T1000 (cell line): ENCODE measurements around the gene LAMTOR3.

Experiments
- DNase-seq: peaks from one replicate; lab custom pipeline; 2025; ENCODE audit warnings: mixed read lengths; lab: John Stamatoyannopoulos, UW

The LAMTOR3 gene

GRCh38 chr4:99894161-99894997 is at the start of gene LAMTOR3:
TSS of gene LAMTOR3 (minus strand) at chr4:99894427. CDS start at chr4:99893963, 464 bp downstream.
- peak; percentile 66 for DNase-seq

GRCh38 chr4:99938243-99938753 is 44.1 kb upstream of the LAMTOR3 start:
- no peak for DNase-seq

- DNase-seq: no peak
These were observed 40.7 kb upstream of the LAMTOR3 start for GRCh38 chr4:99934891-99935290.

GRCh38 chr4:99927566-99927965 is 33.3 kb upstream of the LAMTOR3 start:
- no peak for DNase-seq

GRCh38 chr4:99921174-99921573 is 26.9 kb upstream of the LAMTOR3 start:
- DNase-seq: no peak

- DNase-seq: no peak
These were observed 24.4 kb upstream of the LAMTOR3 start for GRCh38 chr4:99918656-99919055.

- DNase-seq: no peak
These were observed 23.3 kb upstream of the LAMTOR3 start for GRCh38 chr4:99917575-99917974.

GRCh38 chr4:99915449-99915848 is 21.2 kb upstream of the LAMTOR3 start:
- no peak for DNase-seq

GRCh38 chr4:99894998-99895397 is 771 bp upstream of the LAMTOR3 start:
- no peak for DNase-seq

GRCh38 chr4:99893839-99894160 is 427 bp downstream of the LAMTOR3 start:
- no peak for DNase-seq

- no peak for DNase-seq
These were observed 1.2 kb downstream of the LAMTOR3 start for GRCh38 chr4:99893029-99893428.

- no peak for DNase-seq
These were observed 2.9 kb downstream of the LAMTOR3 start for GRCh38 chr4:99891351-99891750.

GRCh38 chr4:99887837-99888236 is 6.4 kb downstream of the LAMTOR3 start:
- no peak for DNase-seq

GRCh38 chr4:99886146-99886545 is 8.1 kb downstream of the LAMTOR3 start:
- DNase-seq: no peak

GRCh38 chr4:99885687-99886086 is 8.5 kb downstream of the LAMTOR3 start:
- DNase-seq: no peak

GRCh38 chr4:99885063-99885664 is 9.1 kb downstream of the LAMTOR3 start:
- no peak for DNase-seq

GRCh38 chr4:99879458-99879857 is 14.8 kb downstream of the LAMTOR3 start:
- no peak for DNase-seq

GRCh38 chr4:99878604-99879003 is 15.6 kb downstream of the LAMTOR3 start:
- no peak for DNase-seq

- DNase-seq: no peak
These were observed 17.3 kb downstream of the LAMTOR3 start for GRCh38 chr4:99876946-99877345.

GRCh38 chr4:99875071-99875470 is 19.2 kb downstream of the LAMTOR3 start:
- DNase-seq: no peak

- DNase-seq: no peak
These were observed 21.7 kb downstream of the LAMTOR3 start for GRCh38 chr4:99872570-99872969.

- DNase-seq: no peak
These were observed 26.1 kb downstream of the LAMTOR3 start for GRCh38 chr4:99868126-99868596.

GRCh38 chr4:99863804-99864203 is 30.4 kb downstream of the LAMTOR3 start:
- no peak for DNase-seq
